ENCODE results near the gene LPCAT4.

LPCAT4 gene

GRCh38 chr15:34336991-34337556 is 29.9 kb downstream of the LPCAT4 start:
- DNase-seq: peak in 1 of 5 donors; percentile 11

- DNase-seq: no peak
Observed at GRCh38 chr15:34336231-34336990, 30.6 kb downstream of the LPCAT4 start.

GRCh38 chr15:34335176-34336032 is 31.6 kb downstream of the LPCAT4 start:
- no peak for DNase-seq

GRCh38 chr15:34334672-34335071 is 32.3 kb downstream of the LPCAT4 start:
- no peak for DNase-seq

- DNase-seq: no peak
Observed at GRCh38 chr15:34332553-34333120, 34.4 kb downstream of the LPCAT4 start.

GRCh38 chr15:34331809-34332208 is 35.2 kb downstream of the LPCAT4 start:
- DNase-seq: peak in 1 of 5 donors; percentile 53

- DNase-seq: no peak
Observed at GRCh38 chr15:34330279-34330678, 36.7 kb downstream of the LPCAT4 start.

- DNase-seq: no peak
Observed at GRCh38 chr15:34329006-34329405, 38.0 kb downstream of the LPCAT4 start.

- DNase-seq: no peak
Observed at GRCh38 chr15:34327906-34328305, 39.1 kb downstream of the LPCAT4 start.

GRCh38 chr15:34325368-34325767 is 41.6 kb downstream of the LPCAT4 start:
- DNase-seq: no peak

- DNase-seq: no peak
Observed at GRCh38 chr15:34324933-34325332, 42.1 kb downstream of the LPCAT4 start.

- no peak for DNase-seq
Observed at GRCh38 chr15:34323217-34323616, 43.8 kb downstream of the LPCAT4 start.

GRCh38 chr15:34318277-34319079 is 48.5 kb downstream of the LPCAT4 start:
- DNase-seq: peak in 1 of 5 donors; percentile 26

GRCh38 chr15:34314491-34315490 is 52.2 kb downstream of the LPCAT4 start:
- DNase-seq: no peak

- DNase-seq: no peak
Observed at GRCh38 chr15:34311563-34311962, 55.4 kb downstream of the LPCAT4 start.
